Mucosa of descending colon (tissue), 3 donors: ENCODE data around the gene ZXDC. TPM values are rescaled to one million over a fixed set of nuclear protein-coding genes. Genes with fewer than 3 reads are reported as not detected.

ENCODE experiments used
- ATAC-seq: fragments of 200-7000 bp; cut with Tn5 transposase; one replicate; pipeline ENCODE4 v1.9.1; 2020; ENCODE audit warnings: mild to moderate bottlenecking, moderate library complexity
- DNase-seq, 3 donors: peaks; one replicate each; pipeline ENCODE4 v3.0.0-alpha.2; 2020
- H3K36me3 ChIP-seq: fragments of 200-600 bp; one replicate; pipeline ENCODE4 v1.8.0; 2021; ENCODE audit warnings: low read depth, mild to moderate bottlenecking
- H3K4me1 ChIP-seq: fragments of 200-600 bp; one replicate; pipeline ENCODE4 v1.8.0; 2021; ENCODE audit warnings: low read depth, mild to moderate bottlenecking
- H3K4me3 ChIP-seq: fragments of 200-600 bp; one replicate; pipeline ENCODE4 v1.8.0; 2021; ENCODE audit warnings: mild to moderate bottlenecking
- H3K9me3 ChIP-seq: fragments of 200-600 bp; one replicate; pipeline ENCODE4 v1.8.0; 2021; ENCODE audit warnings: mild to moderate bottlenecking
- CTCF ChIP-seq: fragments of 200-600 bp; IDR thresholded peaks from one replicate; pipeline ENCODE4 v1.8.0; 2022; ENCODE audit warnings: antibody characterized with exemption, mild to moderate bottlenecking
- intact Hi-C, 2 donors: fragments of 100-400 bp; cut with DNase I in 1 of 2; cut with micrococcal nuclease in 1 of 2; formaldehyde crosslinking; loops; one replicate each; pipeline versions ENCODE4 v1.11.0 to v1.11.1; 2022; cut with DNase I, micrococcal nuclease
- total RNA-seq, 3 donors: library from RNA; stranded (reverse); fragmentation: NEBNext Ultra II Directional in 2 of 3; extraction: Animal tissue kit (Norgen Biotek cat#: 25700) in 2 of 3; gene quantifications; one replicate each; pipeline versions ENCODE4 v1.2.1 to v1.2.4, GENCODE V29; 2021 to 2023
- donor health status: DM: no; HTN: no; CAD: no; lungs with moderate emphysema.
- donor health status: DM: no; HTN: no; CAD: no.
- donor health status: DM: no; HTN: yes; CAD: no.

The ZXDC gene
- total RNA-seq, 3 donors from 2014 or later: 28.7 to 39.4 (median 37.7) TPM

DNA sequence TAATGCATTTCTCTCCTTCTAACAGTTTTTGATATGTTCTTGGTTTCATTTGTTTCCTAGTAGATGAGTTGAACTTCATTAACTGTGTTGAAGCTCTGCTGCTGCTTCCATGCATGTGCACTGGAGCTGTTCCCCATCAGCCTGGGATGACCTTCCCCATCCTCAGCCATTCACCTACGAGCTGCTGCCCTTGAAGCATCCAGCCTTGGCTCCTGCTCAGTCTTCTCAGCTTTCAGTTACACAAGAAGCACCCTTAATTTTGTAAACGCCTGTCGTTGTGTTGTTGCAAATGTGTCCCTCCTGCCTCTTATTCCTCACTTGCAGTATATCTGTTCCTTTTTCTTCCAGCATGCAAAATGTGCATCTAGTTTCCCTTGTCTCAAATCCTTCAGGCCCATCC, 8.5 kb upstream of the ZXDC start:
- DNase-seq (no peak), ATAC-seq (no peak)
- intact Hi-C loops: no loop called here
- no peaks in the 10 kb centered on the region for H3K4me1 ChIP-seq
- no peak overlapping the region for H3K4me3 ChIP-seq
- no peaks in the 10 kb centered on the region for H3K9me3 ChIP-seq
- no peaks in the 10 kb centered on the region for H3K36me3 ChIP-seq
- no peak for TF ChIP-seq CTCF

- intact Hi-C loops: no loop called here
These were observed 7.7 kb upstream of the ZXDC start for GRCh38 chr3:126483321-126483761.

DNA sequence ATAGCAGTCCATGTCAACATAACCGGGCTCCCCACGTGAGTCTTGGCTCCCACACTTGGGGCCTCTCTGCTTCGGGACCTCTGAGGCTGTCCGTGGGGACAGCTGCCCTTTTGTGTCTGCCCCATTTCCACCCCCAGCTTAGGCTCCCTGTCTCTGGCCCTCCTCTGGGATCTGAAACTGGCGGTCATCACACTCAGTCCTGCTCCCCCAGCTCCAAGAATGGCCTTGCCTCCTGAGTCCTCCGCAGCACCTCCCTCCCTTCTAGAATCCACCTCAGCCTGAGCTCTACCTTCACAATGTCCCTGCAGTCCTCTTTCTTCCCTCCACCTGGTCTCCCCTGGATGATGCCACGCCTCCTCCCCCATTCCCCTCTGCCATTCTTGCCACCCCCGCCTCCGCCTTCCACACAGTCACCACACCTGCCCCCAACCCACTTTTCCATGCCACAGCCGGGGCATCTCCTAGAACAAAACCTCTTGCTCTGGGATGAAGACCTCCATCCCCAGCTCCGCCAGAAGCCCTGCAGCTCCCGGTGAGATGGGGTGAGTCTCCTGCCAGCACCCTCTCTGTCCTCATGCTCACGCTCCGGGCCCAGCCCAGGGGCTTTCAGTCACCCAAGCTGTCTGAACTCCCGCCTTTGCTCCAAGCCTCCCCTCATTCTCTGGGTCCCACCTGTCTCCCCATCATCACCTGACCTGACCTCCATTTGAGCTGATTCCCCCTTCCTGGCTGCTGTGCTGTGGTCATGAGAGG, 7.0 kb upstream of the ZXDC start:
- Histone ChIP-seq H3K36me3 (no peaks in the 10 kb centered on the region), H3K9me3 (no peaks in the 10 kb centered on the region), H3K4me3 (no peak overlapping the region), H3K4me1 (no peaks in the 10 kb centered on the region)
- TF ChIP-seq CTCF: no peak
- intact Hi-C loops: no loop called here
- DNase-seq (peak in 1 of 3 donors; percentile 41), ATAC-seq (no peak)

More at GRCh38 chr3:126483321-126483761, 7.7 kb upstream of the ZXDC start:
- TF ChIP-seq CTCF: no peak
- DNase-seq: no peak
- H3K4me3 ChIP-seq: no peak overlapping the region
- no peaks in the 10 kb centered on the region for H3K36me3 ChIP-seq
- no peaks in the 10 kb centered on the region for H3K9me3 ChIP-seq
- ATAC-seq: no peak
- no peaks in the 10 kb centered on the region for H3K4me1 ChIP-seq

- Histone ChIP-seq H3K9me3 (no peaks in the 10 kb centered on the region), H3K36me3 (no peaks in the 10 kb centered on the region), H3K4me1 (no peaks in the 10 kb centered on the region), H3K4me3 (no peak overlapping the region)
- intact Hi-C loops: no loop called here
- DNase-seq (peak; percentile 74 to 76 (median 75)), ATAC-seq (peak; percentile 70)
- no peak for TF ChIP-seq CTCF
These were observed 6.3 kb upstream of the ZXDC start for GRCh38 chr3:126481808-126482502.

DNA sequence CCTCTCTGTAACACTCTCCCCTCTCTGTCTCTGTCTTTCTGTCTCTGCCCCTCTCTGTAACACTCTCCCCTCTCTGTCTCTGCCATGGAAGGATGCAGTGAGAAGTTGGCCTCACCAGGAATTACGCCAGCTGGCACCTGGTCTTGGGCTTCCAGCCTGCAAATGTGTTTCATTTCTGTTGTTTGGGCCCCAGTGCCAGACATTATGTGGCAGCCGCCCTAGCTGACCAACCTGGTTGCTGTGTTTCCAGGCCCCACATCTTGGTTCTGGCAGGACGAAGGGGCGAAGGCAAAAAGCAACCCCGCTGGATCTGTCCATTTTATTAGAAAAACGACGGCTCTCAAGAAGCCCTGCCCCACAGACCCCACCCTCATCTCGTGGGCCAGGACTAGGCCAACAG, 5.2 kb upstream of the ZXDC start:
- H3K36me3 ChIP-seq: no peaks in the 10 kb centered on the region
- TF ChIP-seq CTCF: no peak
- no peak overlapping the region for H3K4me3 ChIP-seq
- intact Hi-C loops: no loop called here
- H3K9me3 ChIP-seq: no peaks in the 10 kb centered on the region
- no peaks in the 10 kb centered on the region for H3K4me1 ChIP-seq
- no peak for DNase-seq
- ATAC-seq: no peak
